RWPE1 (cell line): ENCODE results near the gene ALDH2.

Experiments
- CTCF ChIA-PET: fragments of 350-600 bp; sonication (Branson Sonifier 250); formaldehyde crosslinking; extraction: SDS; loops from one replicate; lab custom pipeline; 2021; lab: Yijun Ruan, JAX
- POLR2A ChIA-PET: fragments of 400-600 bp; formaldehyde crosslinking; extraction: SDS; loops from one replicate; lab custom pipeline; 2020; ENCODE audit warnings: antibody characterized with exemption; ENCODE audit not compliant: low non-redundant PET; lab: Yijun Ruan, JAX
- DNase-seq: peaks from one replicate; pipeline ENCODE4 v3.0.0; 2012; ENCODE audit warnings: low spot score
- H3K27ac ChIP-seq: fragments of 450-650 bp; 2 replicates; pipeline ENCODE4 v1.5.1; 2017
- CTCF ChIP-seq: fragments of 450-650 bp; conservative IDR thresholded peaks from 2 replicates; pipeline ENCODE4 v1.5.1; 2017; ENCODE audit warnings: low read depth, mild to moderate bottlenecking

Gene ALDH2

GRCh38 chr12:111767362-111768158 is 827 bp downstream of the ALDH2 start:
- DNase-seq: peak; percentile 61
- H3K27ac ChIP-seq: peak overlapping the region; percentile 76
- ChIA-PET POLR2A (interaction anchor here (0.7 kb wide), 1 partner anchor 44 kb away, joined by 3 read pairs; no protein-coding TSS in a partner anchor), CTCF (interaction anchor here (0.5 to 1.6 kb wide), 3 partner anchors 9 to 48 kb away, joined by 3 read pairs; no protein-coding TSS in a partner anchor)
- TF ChIP-seq CTCF: no peak

- ChIA-PET CTCF (interaction anchor here (1.0 kb wide), 1 partner anchor 15 kb away, joined by 3 read pairs; no protein-coding TSS in a partner anchor), POLR2A (no interaction called here)
- H3K27ac ChIP-seq: peak overlapping the region; percentile 16; the same call in 1 of the 2 replicates
- no peak for TF ChIP-seq CTCF
- DNase-seq: no peak
These were observed 1.6 kb downstream of the ALDH2 start for GRCh38 chr12:111768159-111768895.

- no peak for TF ChIP-seq CTCF
- ChIA-PET POLR2A (no interaction called here), CTCF (no interaction called here)
- DNase-seq: no peak
- no peak overlapping the region for H3K27ac ChIP-seq
These were observed 2.9 kb downstream of the ALDH2 start for GRCh38 chr12:111769599-111769998.

- no peak for TF ChIP-seq CTCF
- POLR2A ChIA-PET: no interaction called here
- DNase-seq: peak; percentile 64
- CTCF ChIA-PET: interaction anchor here (0.6 to 0.7 kb wide), 3 partner anchors 20 to 45 kb away, joined by 3 to 6 read pairs (median 3); no protein-coding TSS in a partner anchor
- peak overlapping the region; percentile 97 for H3K27ac ChIP-seq
These were observed 7.2 kb downstream of the ALDH2 start for GRCh38 chr12:111773801-111774551.

- ChIA-PET POLR2A (interaction anchor here (0.5 kb wide), 1 partner anchor 12 kb away, joined by 4 read pairs; no protein-coding TSS in a partner anchor), CTCF (no interaction called here)
- DNase-seq: peak; percentile 26
- peak overlapping the region; percentile 97 for H3K27ac ChIP-seq
- TF ChIP-seq CTCF: no peak
These were observed 8.8 kb downstream of the ALDH2 start for GRCh38 chr12:111775205-111776193.
